ENCODE results near the gene STAB2.

Gene STAB2

GRCh38 chr12:103813949-103814348 is 226.9 kb downstream of the STAB2 start:
- DNase-seq: no peak

GRCh38 chr12:103814436-103814835 is 227.4 kb downstream of the STAB2 start:
- no peak for DNase-seq
